H1 (cell line): ENCODE results near the gene SLC13A3. TPM values are rescaled to one million over a fixed set of nuclear protein-coding genes. Genes with fewer than 3 reads are reported as not detected.

Source experiments
- polyA plus RNA-seq, 7 experiments: library from polyadenylated mRNA; depleted of rRNA in 3 of 7; stranded (reverse) in 5 of 7; unstranded in 2 of 7; fragments of >200 nt in 5 of 7; fragments of 200-250 nt in 2 of 7; gene quantifications; 1 replicate in 5 of 7; 2 replicates in 1 of 7; 4 replicates in 1 of 7; pipeline versions ENCODE4 v1.2.1 to v1.2.3, GENCODE V29; 2011 to 2013; ENCODE audit warnings: missing spikeins in 2 of 7, mixed read lengths in 2 of 7
- total RNA-seq: library from RNA; stranded (reverse); fragmentation: NEBNext Ultra II Directional; extraction: Animal tissue kit (Norgen Biotek cat#: 25700); gene quantifications from 2 replicates; pipeline ENCODE4 v1.2.1, GENCODE V29; 2021
- TF ChIP-seq, protein P1 (sequence below): IDR thresholded peaks from 2 replicates; pipeline ENCODE4 v1.6.1; 2012; ENCODE audit warnings: inconsistent platforms

Gene SLC13A3
- total and polyA plus RNA-seq, 2 of the 8 experiments (the other 6 are each of a cell fraction or from before 2014, with no cell fraction given), result 9.4 to 12.6 TPM

DNA sequence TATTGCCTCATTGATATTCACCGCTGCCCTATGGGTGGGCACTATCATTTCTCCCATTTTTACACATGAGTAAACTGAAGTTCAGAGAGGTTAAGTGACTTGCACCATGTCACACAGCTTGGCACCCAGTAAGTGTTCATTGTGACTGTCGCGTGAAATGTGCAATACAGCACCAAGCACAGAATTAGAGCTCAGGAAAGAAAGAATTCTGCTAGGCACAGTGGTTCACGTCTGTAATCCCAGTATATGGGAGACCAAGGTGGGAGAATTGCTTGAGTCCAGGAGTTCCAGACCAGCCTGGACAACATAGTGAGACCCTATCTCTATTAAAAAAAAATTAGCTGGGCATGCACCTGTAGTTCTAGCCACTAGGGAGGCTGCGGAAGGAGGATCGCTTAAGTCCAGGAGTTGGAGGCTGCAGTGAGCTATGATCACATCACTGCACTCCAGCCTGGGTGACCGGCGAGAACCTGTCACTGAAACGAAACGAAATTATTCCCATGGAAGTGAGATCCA is 626 bp downstream of the SLC13A3 start (continued):
- TF ChIP-seq, protein P1, sequence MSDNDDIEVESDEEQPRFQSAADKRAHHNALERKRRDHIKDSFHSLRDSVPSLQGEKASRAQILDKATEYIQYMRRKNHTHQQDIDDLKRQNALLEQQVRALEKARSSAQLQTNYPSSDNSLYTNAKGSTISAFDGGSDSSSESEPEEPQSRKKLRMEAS, result no peak
